ENCODE measurements around the gene TRIM46. TPM values are rescaled to one million over a fixed set of nuclear protein-coding genes. Genes with fewer than 3 reads are reported as not detected.

TRIM46 gene
- total and polyA plus RNA-seq, 9 of the 15 experiments (the other 6 are each of a cell fraction or from before 2014, with no cell fraction given) = 0.05 to 0.60 (median 0.16) TPM; not detected in 3

DNA sequence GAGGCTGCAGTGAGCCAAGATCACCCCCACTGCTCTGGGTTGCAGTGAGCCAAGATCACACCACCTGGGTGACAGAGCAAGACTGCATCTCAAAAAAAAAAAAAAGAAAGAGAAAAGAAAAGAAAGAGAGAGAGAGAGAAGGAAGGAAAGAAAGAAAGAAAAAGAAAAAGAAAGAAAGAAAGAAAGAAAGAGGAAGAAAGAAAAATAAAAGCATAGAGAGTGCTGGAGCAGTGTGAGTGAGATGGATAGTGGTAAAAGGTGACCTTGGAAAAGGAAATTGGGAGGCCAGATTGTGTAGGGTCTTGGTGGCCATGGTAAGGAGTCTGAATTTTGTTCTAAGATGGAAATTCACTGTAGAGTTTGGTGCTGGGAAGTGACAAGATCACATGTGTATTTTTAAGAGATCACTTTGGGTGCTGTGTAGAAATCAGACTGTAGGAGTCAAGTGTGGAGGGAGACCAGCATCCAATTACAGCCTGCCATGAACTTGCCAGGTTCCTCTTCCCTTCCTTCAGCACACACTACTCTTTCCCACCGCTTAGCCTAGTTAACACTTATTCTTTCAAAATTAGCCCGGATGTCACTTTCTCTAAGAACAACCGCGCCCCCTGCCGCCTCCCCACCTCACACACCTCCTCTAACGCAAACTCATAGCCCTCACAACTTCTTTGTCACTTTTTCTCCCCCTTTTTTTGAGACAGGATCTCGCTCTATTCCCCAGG, 52.7 kb downstream of the TRIM46 start (continued):
- TF ChIP-seq, protein P1, sequence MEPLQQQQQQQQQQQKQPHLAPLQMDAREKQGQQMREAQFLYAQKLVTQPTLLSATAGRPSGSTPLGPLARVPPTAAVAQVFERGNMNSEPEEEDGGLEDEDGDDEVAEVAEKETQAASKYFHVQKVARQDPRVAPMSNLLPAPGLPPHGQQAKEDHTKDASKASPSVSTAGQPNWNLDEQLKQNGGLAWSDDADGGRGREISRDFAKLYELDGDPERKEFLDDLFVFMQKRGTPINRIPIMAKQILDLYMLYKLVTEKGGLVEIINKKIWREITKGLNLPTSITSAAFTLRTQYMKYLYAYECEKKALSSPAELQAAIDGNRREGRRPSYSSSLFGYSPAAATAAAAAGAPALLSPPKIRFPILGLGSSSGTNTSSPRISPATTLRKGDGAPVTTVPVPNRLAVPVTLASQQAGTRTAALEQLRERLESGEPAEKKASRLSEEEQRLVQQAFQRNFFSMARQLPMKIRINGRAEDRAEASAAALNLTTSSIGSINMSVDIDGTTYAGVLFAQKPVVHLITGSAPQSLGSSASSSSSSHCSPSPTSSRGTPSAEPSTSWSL (CRISPR knock-in tag; IDR thresholded peaks at IDR 0.05; ENCODE audit: borderline replicate concordance) = no peak
- TF ChIP-seq ARHGAP35 (IDR thresholded peaks at IDR 0.05; ENCODE audit: partially characterized antibody) = peak; percentile 79
- no peak for TF ChIP-seq ZNF134 (CRISPR knock-in tag; conservative IDR thresholded peaks at IDR 0.05)
- TF ChIP-seq, protein P2, sequence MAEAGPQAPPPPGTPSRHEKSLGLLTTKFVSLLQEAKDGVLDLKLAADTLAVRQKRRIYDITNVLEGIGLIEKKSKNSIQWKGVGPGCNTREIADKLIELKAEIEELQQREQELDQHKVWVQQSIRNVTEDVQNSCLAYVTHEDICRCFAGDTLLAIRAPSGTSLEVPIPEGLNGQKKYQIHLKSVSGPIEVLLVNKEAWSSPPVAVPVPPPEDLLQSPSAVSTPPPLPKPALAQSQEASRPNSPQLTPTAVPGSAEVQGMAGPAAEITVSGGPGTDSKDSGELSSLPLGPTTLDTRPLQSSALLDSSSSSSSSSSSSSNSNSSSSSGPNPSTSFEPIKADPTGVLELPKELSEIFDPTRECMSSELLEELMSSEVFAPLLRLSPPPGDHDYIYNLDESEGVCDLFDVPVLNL (CRISPR knock-in tag; IDR thresholded peaks at IDR 0.05; ENCODE audit: low read depth) = no peak
- TF ChIP-seq SP2 (IDR thresholded peaks at IDR 0.05; ENCODE audit: extremely low read depth, low read depth, low read length, poor library complexity, severe bottlenecking) = no peak
- TF ChIP-seq, protein P3, sequence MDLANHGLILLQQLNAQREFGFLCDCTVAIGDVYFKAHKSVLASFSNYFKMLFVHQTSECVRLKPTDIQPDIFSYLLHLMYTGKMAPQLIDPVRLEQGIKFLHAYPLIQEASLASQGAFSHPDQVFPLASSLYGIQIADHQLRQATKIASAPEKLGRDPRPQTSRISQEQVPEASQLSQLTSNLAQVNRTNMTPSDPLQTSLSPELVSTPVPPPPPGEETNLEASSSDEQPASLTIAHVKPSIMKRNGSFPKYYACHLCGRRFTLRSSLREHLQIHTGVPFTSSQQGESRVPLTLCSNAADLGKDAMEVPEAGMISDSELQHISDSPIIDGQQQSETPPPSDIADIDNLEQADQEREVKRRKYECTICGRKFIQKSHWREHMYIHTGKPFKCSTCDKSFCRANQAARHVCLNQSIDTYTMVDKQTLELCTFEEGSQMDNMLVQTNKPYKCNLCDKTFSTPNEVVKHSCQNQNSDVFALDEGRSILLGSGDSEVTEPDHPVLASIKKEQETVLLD (IDR thresholded peaks at IDR 0.05) = no peak
- TF ChIP-seq, protein P4, sequence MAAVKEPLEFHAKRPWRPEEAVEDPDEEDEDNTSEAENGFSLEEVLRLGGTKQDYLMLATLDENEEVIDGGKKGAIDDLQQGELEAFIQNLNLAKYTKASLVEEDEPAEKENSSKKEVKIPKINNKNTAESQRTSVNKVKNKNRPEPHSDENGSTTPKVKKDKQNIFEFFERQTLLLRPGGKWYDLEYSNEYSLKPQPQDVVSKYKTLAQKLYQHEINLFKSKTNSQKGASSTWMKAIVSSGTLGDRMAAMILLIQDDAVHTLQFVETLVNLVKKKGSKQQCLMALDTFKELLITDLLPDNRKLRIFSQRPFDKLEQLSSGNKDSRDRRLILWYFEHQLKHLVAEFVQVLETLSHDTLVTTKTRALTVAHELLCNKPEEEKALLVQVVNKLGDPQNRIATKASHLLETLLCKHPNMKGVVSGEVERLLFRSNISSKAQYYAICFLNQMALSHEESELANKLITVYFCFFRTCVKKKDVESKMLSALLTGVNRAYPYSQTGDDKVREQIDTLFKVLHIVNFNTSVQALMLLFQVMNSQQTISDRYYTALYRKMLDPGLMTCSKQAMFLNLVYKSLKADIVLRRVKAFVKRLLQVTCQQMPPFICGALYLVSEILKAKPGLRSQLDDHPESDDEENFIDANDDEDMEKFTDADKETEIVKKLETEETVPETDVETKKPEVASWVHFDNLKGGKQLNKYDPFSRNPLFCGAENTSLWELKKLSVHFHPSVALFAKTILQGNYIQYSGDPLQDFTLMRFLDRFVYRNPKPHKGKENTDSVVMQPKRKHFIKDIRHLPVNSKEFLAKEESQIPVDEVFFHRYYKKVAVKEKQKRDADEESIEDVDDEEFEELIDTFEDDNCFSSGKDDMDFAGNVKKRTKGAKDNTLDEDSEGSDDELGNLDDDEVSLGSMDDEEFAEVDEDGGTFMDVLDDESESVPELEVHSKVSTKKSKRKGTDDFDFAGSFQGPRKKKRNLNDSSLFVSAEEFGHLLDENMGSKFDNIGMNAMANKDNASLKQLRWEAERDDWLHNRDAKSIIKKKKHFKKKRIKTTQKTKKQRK (IDR thresholded peaks at IDR 0.05; ENCODE audit: borderline replicate concordance, low read depth, low read length) = no peak
- peak; percentile 14; the same call in 1 of the 2 replicates for TF ChIP-seq SMARCE1 (IDR thresholded peaks at IDR 0.05)
- TF ChIP-seq RFX5 (IDR thresholded peaks at IDR 0.05; ENCODE audit: low read depth, low read length) = 0 out of 2 replicates have a peak, but pooled peaks have one; percentile 17
- 0 out of 2 replicates have a peak, but pooled peaks have one; percentile 13 for TF ChIP-seq NFRKB (IDR thresholded peaks at IDR 0.05; ENCODE audit: low read depth)
- TF ChIP-seq, protein P5, sequence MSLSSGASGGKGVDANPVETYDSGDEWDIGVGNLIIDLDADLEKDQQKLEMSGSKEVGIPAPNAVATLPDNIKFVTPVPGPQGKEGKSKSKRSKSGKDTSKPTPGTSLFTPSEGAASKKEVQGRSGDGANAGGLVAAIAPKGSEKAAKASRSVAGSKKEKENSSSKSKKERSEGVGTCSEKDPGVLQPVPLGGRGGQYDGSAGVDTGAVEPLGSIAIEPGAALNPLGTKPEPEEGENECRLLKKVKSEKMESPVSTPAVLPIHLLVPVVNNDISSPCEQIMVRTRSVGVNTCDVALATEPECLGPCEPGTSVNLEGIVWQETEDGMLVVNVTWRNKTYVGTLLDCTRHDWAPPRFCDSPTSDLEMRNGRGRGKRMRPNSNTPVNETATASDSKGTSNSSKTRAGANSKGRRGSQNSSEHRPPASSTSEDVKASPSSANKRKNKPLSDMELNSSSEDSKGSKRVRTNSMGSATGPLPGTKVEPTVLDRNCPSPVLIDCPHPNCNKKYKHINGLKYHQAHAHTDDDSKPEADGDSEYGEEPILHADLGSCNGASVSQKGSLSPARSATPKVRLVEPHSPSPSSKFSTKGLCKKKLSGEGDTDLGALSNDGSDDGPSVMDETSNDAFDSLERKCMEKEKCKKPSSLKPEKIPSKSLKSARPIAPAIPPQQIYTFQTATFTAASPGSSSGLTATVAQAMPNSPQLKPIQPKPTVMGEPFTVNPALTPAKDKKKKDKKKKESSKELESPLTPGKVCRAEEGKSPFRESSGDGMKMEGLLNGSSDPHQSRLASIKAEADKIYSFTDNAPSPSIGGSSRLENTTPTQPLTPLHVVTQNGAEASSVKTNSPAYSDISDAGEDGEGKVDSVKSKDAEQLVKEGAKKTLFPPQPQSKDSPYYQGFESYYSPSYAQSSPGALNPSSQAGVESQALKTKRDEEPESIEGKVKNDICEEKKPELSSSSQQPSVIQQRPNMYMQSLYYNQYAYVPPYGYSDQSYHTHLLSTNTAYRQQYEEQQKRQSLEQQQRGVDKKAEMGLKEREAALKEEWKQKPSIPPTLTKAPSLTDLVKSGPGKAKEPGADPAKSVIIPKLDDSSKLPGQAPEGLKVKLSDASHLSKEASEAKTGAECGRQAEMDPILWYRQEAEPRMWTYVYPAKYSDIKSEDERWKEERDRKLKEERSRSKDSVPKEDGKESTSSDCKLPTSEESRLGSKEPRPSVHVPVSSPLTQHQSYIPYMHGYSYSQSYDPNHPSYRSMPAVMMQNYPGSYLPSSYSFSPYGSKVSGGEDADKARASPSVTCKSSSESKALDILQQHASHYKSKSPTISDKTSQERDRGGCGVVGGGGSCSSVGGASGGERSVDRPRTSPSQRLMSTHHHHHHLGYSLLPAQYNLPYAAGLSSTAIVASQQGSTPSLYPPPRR (CRISPR knock-in tag; IDR thresholded peaks at IDR 0.05; ENCODE audit: borderline replicate concordance) = no peak
- TF ChIP-seq MAZ (CRISPR knock-in tag; conservative IDR thresholded peaks at IDR 0.05 in 1 of 2, IDR thresholded peaks at IDR 0.05 in 1 of 2) = peak in 1 of 2 experiments; percentile 5; a peak in 1 of 4 replicates
- TF ChIP-seq EGR1 (conservative IDR thresholded peaks at IDR 0.05) = no peak
